H1 (cell line): Measurements from ENCODE around the gene ATP5F1C. TPM values are rescaled to one million over a fixed set of nuclear protein-coding genes. Genes with fewer than 3 reads are reported as not detected.

Experiments used
- CTCF ChIA-PET: fragments of 300-600 bp; sonication (Branson Sonifier 250); formaldehyde crosslinking; loops from one replicate; lab custom pipeline; 2021; ENCODE audit not compliant: partially characterized antibody; lab: Charles Lee
- POLR2A ChIA-PET: fragments of 300-600 bp; sonication (Branson Sonifier 250); formaldehyde crosslinking; loops from one replicate; lab custom pipeline; 2021; ENCODE audit warnings: inconsistent platforms; ENCODE audit not compliant: partially characterized antibody; lab: Charles Lee
- DNase-seq, 2 experiments: peaks; one replicate each; pipeline versions ENCODE4 v3.0.0 to v3.0.0-alpha.2; 2010 to 2022; ENCODE audit warnings: low spot score in 2 of 2, low read depth in 1 of 2, mixed read lengths in 1 of 2
- FAIRE-seq: peaks from 2 replicates; lab custom pipeline; 2011; peaks lifted over from hg19 to GRCh38; lab: Jason Lieb, UNC
- H2AFZ ChIP-seq: 2 replicates; pipeline ENCODE4 v1.8.1; 2012; ENCODE audit warnings: low read length, inconsistent platforms
- H2AK5ac ChIP-seq: 2 replicates; pipeline ENCODE4 v1.6.1; 2013; ENCODE audit warnings: low read depth, low read length
- H2BK120ac ChIP-seq: replicated peaks from 2 replicates; pipeline ENCODE3; 2013; ENCODE audit warnings: low read depth, low read length, inconsistent platforms
- H2BK12ac ChIP-seq: 2 replicates; pipeline ENCODE4 v1.6.1; 2013; ENCODE audit warnings: low read depth, low read length
- H2BK15ac ChIP-seq: 2 replicates; pipeline ENCODE4 v1.6.1; 2013; ENCODE audit warnings: low read length
- H2BK20ac ChIP-seq: 2 replicates; pipeline ENCODE4 v1.6.1; 2013; ENCODE audit warnings: low read length
- H2BK5ac ChIP-seq: 2 replicates; pipeline ENCODE4 v1.6.1; 2013; ENCODE audit warnings: low read depth, low read length
- H3K14ac ChIP-seq: 2 replicates; pipeline ENCODE4 v1.6.1; 2013; ENCODE audit warnings: inconsistent platforms; ENCODE audit not compliant: insufficient read length
- H3K18ac ChIP-seq: 2 replicates; pipeline ENCODE4 v1.6.1; 2013; ENCODE audit warnings: low read length; ENCODE audit errors: extremely low read depth
- H3K23ac ChIP-seq: 2 replicates; pipeline ENCODE4 v1.6.1; 2013; ENCODE audit warnings: inconsistent platforms; ENCODE audit not compliant: insufficient read length
- H3K23me2 ChIP-seq: 2 replicates; pipeline ENCODE4 v1.6.1; 2013; ENCODE audit warnings: low read depth, low read length
- H3K27ac ChIP-seq: 2 replicates; pipeline ENCODE4 v1.6.1; 2011; ENCODE audit warnings: low read depth, low read length, inconsistent platforms
- H3K27me3 ChIP-seq, 4 experiments: replicated peaks in 1 of 4; 1 replicate in 1 of 4; 2 replicates in 3 of 4; pipeline versions ENCODE4 v1.6.1 to v1.8.1; 2011 to 2013; ENCODE audit warnings: low read length in 3 of 4, mild to moderate bottlenecking in 3 of 4, inconsistent platforms in 2 of 4, mixed read lengths in 2 of 4, moderate library complexity in 1 of 4; ENCODE audit not compliant: control insufficient read depth in 3 of 4, insufficient read depth in 3 of 4; ENCODE audit errors: extremely low read depth in 1 of 4
- H3K36me3 ChIP-seq, 4 experiments: 2 replicates each; pipeline versions ENCODE4 v1.6.1 to v1.8.1; 2011 to 2013; ENCODE audit warnings: mild to moderate bottlenecking in 4 of 4, low read length in 3 of 4, moderate library complexity in 2 of 4, control low read depth in 1 of 4, inconsistent platforms in 1 of 4; ENCODE audit not compliant: insufficient read depth in 4 of 4, control insufficient read depth in 2 of 4
- H3K4ac ChIP-seq: replicated peaks from 2 replicates; pipeline ENCODE3; 2013; ENCODE audit warnings: low read length, low read depth, mixed read lengths, inconsistent platforms; ENCODE audit not compliant: insufficient read length
- H3K4me1 ChIP-seq, 4 experiments: replicated peaks in 1 of 4; 1 replicate in 1 of 4; 2 replicates in 3 of 4; pipeline versions ENCODE4 v1.6.1 to v1.8.1; 2011 to 2013; ENCODE audit warnings: low read length in 3 of 4, inconsistent platforms in 2 of 4, mixed read lengths in 1 of 4; ENCODE audit not compliant: insufficient read depth in 4 of 4, control insufficient read depth in 3 of 4
- H3K4me2 ChIP-seq, 2 experiments: 2 replicates each; pipeline versions ENCODE4 v1.6.1 to v1.8.1; 2011 to 2013; ENCODE audit warnings: low read depth in 2 of 2, low read length in 2 of 2, control low read depth in 1 of 2, inconsistent platforms in 1 of 2, mild to moderate bottlenecking in 1 of 2; ENCODE audit not compliant: insufficient read depth in 1 of 2
- H3K4me3 ChIP-seq, 4 experiments: fragments of 200-600, 300-600 bp in 1 of 4; sonication (generic), shearing (Covaris generic), sonication (Bioruptor Twin) in 1 of 4; 2 replicates each; pipeline versions ENCODE4 v1.5.1 to v1.8.1; 2011 to 2016; ENCODE audit warnings: low read length in 4 of 4, low read depth in 3 of 4, control low read depth in 2 of 4, inconsistent platforms in 2 of 4, mild to moderate bottlenecking in 2 of 4, mixed read lengths in 1 of 4, moderate library complexity in 1 of 4; ENCODE audit not compliant: insufficient read depth in 2 of 4; ENCODE audit errors: extremely low read depth in 1 of 4
- H3K56ac ChIP-seq: replicated peaks from 2 replicates; pipeline ENCODE3; 2013; ENCODE audit warnings: low read depth, mild to moderate bottlenecking, mixed read lengths, low read length, inconsistent platforms; ENCODE audit not compliant: insufficient read length
- H3K79me1 ChIP-seq: 2 replicates; pipeline ENCODE4 v1.6.1; 2013; ENCODE audit warnings: low read depth, low read length, control low read depth
- H3K79me2 ChIP-seq, 2 experiments: 2 replicates each; pipeline versions ENCODE4 v1.6.1 to v1.8.1; 2012 to 2013; ENCODE audit warnings: low read length in 2 of 2, mild to moderate bottlenecking in 2 of 2, inconsistent platforms in 1 of 2; ENCODE audit not compliant: insufficient read depth in 2 of 2, control insufficient read depth in 1 of 2
- H3K9ac ChIP-seq, 4 experiments: replicated peaks in 1 of 4; 1 replicate in 1 of 4; 2 replicates in 3 of 4; pipeline versions ENCODE4 v1.6.1 to v1.8.1; 2011 to 2013; ENCODE audit warnings: low read depth in 3 of 4, low read length in 3 of 4, control low read depth in 2 of 4, mild to moderate bottlenecking in 2 of 4, moderate library complexity in 2 of 4, inconsistent platforms in 1 of 4; ENCODE audit errors: extremely low read depth in 1 of 4
- H3K9me3 ChIP-seq, 2 experiments: 2 replicates each; pipeline versions ENCODE4 v1.6.1 to v1.8.1; 2012 to 2013; ENCODE audit warnings: mild to moderate bottlenecking in 2 of 2, moderate library complexity in 2 of 2, control low read depth in 1 of 2, inconsistent platforms in 1 of 2, low read depth in 1 of 2, low read length in 1 of 2, mixed read lengths in 1 of 2; ENCODE audit not compliant: insufficient read depth in 2 of 2
- H4K20me1 ChIP-seq, 2 experiments: replicated peaks in 1 of 2; 2 replicates each; pipeline versions ENCODE3 to v1.8.1; 2011 to 2013; ENCODE audit warnings: inconsistent platforms in 2 of 2, low read length in 2 of 2, mild to moderate bottlenecking in 1 of 2; ENCODE audit not compliant: insufficient read depth in 2 of 2, control insufficient read depth in 1 of 2
- H4K5ac ChIP-seq: 2 replicates; pipeline ENCODE4 v1.6.1; 2013; ENCODE audit warnings: low read length, low read depth, mixed read lengths, inconsistent platforms; ENCODE audit not compliant: insufficient read length
- H4K8ac ChIP-seq: 2 replicates; pipeline ENCODE4 v1.8.0; 2013; ENCODE audit warnings: mild to moderate bottlenecking, moderate library complexity, low read length, inconsistent platforms; ENCODE audit not compliant: insufficient read depth; ENCODE audit errors: extremely low read depth
- H4K91ac ChIP-seq: replicated peaks from 2 replicates; pipeline ENCODE3; 2013; ENCODE audit warnings: low read length, mixed read lengths, inconsistent platforms; ENCODE audit not compliant: insufficient read length
- BCL11A ChIP-seq, 2 experiments: IDR thresholded peaks; one replicate each; pipeline ENCODE4 v1.6.1; 2011; ENCODE audit warnings: low read depth in 2 of 2, low read length in 2 of 2, mild to moderate bottlenecking in 2 of 2
- NANOG ChIP-seq: IDR thresholded peaks from 2 replicates; pipeline ENCODE4 v1.6.1; 2011; ENCODE audit warnings: low read length, low read depth, mild to moderate bottlenecking, inconsistent platforms; ENCODE audit not compliant: insufficient read depth, poor library complexity, severe bottlenecking
- POLR2A ChIP-seq, 2 experiments: IDR thresholded peaks; 1 replicate in 1 of 2; 2 replicates in 1 of 2; pipeline ENCODE4 v1.6.1; 2011; ENCODE audit warnings: low read depth in 2 of 2, low read length in 2 of 2, mild to moderate bottlenecking in 2 of 2; ENCODE audit errors: control extremely low read depth in 1 of 2
- SIN3A ChIP-seq, 2 experiments: IDR thresholded peaks in 1 of 2; conservative IDR thresholded peaks in 1 of 2; 2 replicates each; pipeline ENCODE4 v1.6.1; 2011 to 2012; ENCODE audit warnings: low read length in 2 of 2, improper control_type of control experiment in 1 of 2, low read depth in 1 of 2, mild to moderate bottlenecking in 1 of 2
- SIRT6 ChIP-seq: IDR thresholded peaks from one replicate; pipeline ENCODE4 v1.7.1; 2012; ENCODE audit warnings: low read length, inconsistent platforms
- TAF7 ChIP-seq: optimal IDR thresholded peaks from 2 replicates; pipeline ENCODE3; 2011; ENCODE audit warnings: low read depth, mild to moderate bottlenecking, inconsistent platforms, low read length, moderate library complexity, borderline replicate concordance
- TCF12 ChIP-seq: IDR thresholded peaks from 2 replicates; pipeline ENCODE4 v1.6.1; 2011; ENCODE audit warnings: low read depth, mild to moderate bottlenecking, low read length
- WGBS, 2 experiments: shearing (Covaris generic) in 1 of 2; methylation state at CpG; one replicate each; pipeline versions ENCODE4 v1.1.6 to v1.1.7; 2013 to 2015; ENCODE audit warnings: low lambda C conversion rate in 2 of 2, mixed read lengths in 2 of 2, inconsistent platforms in 1 of 2, low coverage in 1 of 2, missing lambda C conversion rate in 1 of 2; ENCODE audit not compliant: insufficient replicate concordance in 2 of 2, insufficient coverage in 1 of 2, insufficient read length in 1 of 2; ENCODE audit errors: extremely low coverage in 1 of 2, missing lambda C conversion rate in 1 of 2; 5-methylcytosine and 5-hydroxymethylcytosine counted together
- polyA plus RNA-seq, 7 experiments: library from polyadenylated mRNA; depleted of rRNA in 3 of 7; stranded (reverse) in 5 of 7; unstranded in 2 of 7; fragments of >200 nt in 5 of 7; fragments of 200-250 nt in 2 of 7; gene quantifications; 1 replicate in 5 of 7; 2 replicates in 1 of 7; 4 replicates in 1 of 7; pipeline versions ENCODE4 v1.2.1 to v1.2.3, GENCODE V29; 2011 to 2013; ENCODE audit warnings: missing spikeins in 2 of 7, mixed read lengths in 2 of 7
- total RNA-seq: library from RNA; stranded (reverse); fragmentation: NEBNext Ultra II Directional; extraction: Animal tissue kit (Norgen Biotek cat#: 25700); gene quantifications from 2 replicates; pipeline ENCODE4 v1.2.1, GENCODE V29; 2021

ATP5F1C gene
- total and polyA plus RNA-seq, 2 of the 8 experiments (the other 6 are each of a cell fraction or from before 2014, with no cell fraction given): 221 to 265 TPM

DNA sequence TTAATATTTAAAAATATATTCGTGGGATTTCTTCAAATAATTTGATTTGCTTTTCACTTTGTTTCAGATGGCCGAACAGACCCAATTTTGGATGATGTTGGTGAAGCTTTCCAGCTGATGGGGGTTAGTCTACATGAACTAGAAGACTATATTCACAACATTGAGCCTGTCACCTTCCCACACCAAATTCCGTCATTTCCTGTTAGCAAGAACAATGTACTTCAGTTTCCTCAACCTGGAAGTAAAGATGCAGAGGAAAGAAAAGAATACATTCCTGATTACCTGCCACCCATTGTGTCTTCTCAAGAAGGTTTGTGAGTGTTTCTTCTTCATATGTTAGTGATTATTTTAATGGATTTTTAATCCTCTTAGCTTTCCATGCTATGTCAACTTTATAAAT is 36.3 kb downstream of the ATP5F1C start:
- ChIA-PET POLR2A (no interaction called here), CTCF (interaction anchor here (2.1 kb wide), 1 partner anchor 11 kb away, joined by 5 read pairs; no protein-coding TSS in a partner anchor)
- no peaks in the 10 kb centered on the region for H3K9me3 ChIP-seq
- no peak for TF ChIP-seq NANOG
- TF ChIP-seq SIN3A (conservative IDR thresholded peaks at IDR 0.05 in 1 of 2, IDR thresholded peaks at IDR 0.05 in 1 of 2; ENCODE audit: low read depth in 1 of 2, low read length in 2 of 2): no peak
- TF ChIP-seq TAF7: no peak
- no peak for TF ChIP-seq POLR2A (IDR thresholded peaks at IDR 0.05; ENCODE audit: control extremely low read depth in 1 of 2, low read depth in 2 of 2, low read length in 2 of 2)
- no peak for TF ChIP-seq TCF12
- no peak for TF ChIP-seq SIRT6
- no peak for TF ChIP-seq BCL11A (IDR thresholded peaks at IDR 0.05; ENCODE audit: low read depth in 2 of 2, low read length in 2 of 2)
- no peak overlapping the region for H3K27ac ChIP-seq
- H3K79me1 ChIP-seq: peaks cover 6% of the 10 kb centered on the region
- no peak overlapping the region for H2BK20ac ChIP-seq
- H3K23me2 ChIP-seq: peaks cover under 1% of the 10 kb centered on the region
- FAIRE-seq: no peak
- no peak overlapping the region for H3K9ac ChIP-seq
- H3K18ac ChIP-seq: no peak overlapping the region
- H2BK15ac ChIP-seq: no peak overlapping the region
- H3K4ac ChIP-seq: no peak overlapping the region
- peaks cover 0 to 16% (median 9%) of the 10 kb centered on the region in 4 experiments; a peak in 4 of 8 replicates for H3K36me3 ChIP-seq
- H4K20me1 ChIP-seq: peaks cover 0 to 10% of the 10 kb centered on the region in 2 experiments
- no peak overlapping the region for H2BK12ac ChIP-seq
- H4K8ac ChIP-seq: no peak overlapping the region
- H4K91ac ChIP-seq: no peak overlapping the region
- WGBS, 2 experiments: 89% methylated on average over 3 of the region's 3 CpGs; no CpG with 5 or more reads in 1 of the 2 experiments
- no peaks in the 10 kb centered on the region for H3K27me3 ChIP-seq
- H3K79me2 ChIP-seq: peaks cover 3 to 27% of the 10 kb centered on the region in 2 experiments
- H3K4me2 ChIP-seq: no peak overlapping the region
- H4K5ac ChIP-seq: no peak overlapping the region
- no peak overlapping the region for H2BK5ac ChIP-seq
- no peak overlapping the region for H2BK120ac ChIP-seq
- H3K14ac ChIP-seq: no peak overlapping the region
- no peak overlapping the region for H3K56ac ChIP-seq
- H2AK5ac ChIP-seq: no peak overlapping the region
- no peak overlapping the region for H3K4me3 ChIP-seq
- no peak overlapping the region for H3K23ac ChIP-seq
- H3K4me1 ChIP-seq: peaks cover 0 to 3% (median 1%) of the 10 kb centered on the region in 4 experiments; a peak in 3 of 7 replicates
- no peak for DNase-seq
- H2AFZ ChIP-seq: no peak overlapping the region
